Measurements from ENCODE around the gene UTS2. TPM values are rescaled to one million over a fixed set of nuclear protein-coding genes. Genes with fewer than 3 reads are reported as not detected.

Gene UTS2
- total RNA-seq, 1 donor from 2014 or later: not detected

DNA sequence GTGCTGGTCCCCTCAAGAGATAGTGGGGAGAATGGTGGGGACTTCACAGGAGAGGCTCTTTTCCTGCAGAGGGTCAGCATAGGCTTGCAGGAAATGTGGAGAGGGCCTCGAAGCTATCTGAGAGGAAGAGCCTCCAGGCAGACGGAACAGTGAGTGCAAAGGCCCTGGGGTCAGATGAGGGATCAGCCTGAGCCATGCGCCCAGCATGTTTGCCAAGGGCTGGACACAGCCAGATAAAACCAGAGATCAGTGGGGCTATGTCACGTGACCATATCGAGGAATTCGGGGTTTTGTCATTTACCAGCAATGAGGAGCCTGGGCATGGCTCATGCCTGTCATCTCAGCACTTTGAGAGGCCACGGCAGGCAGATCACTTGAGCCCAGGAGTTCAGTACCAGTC lies 6.5 kb upstream of the UTS2 start:
- Mint-ChIP-seq H3K27ac (ENCODE audit: unreplicated experiment) (no peak overlapping the region), H3K27me3 (ENCODE audit: unreplicated experiment) (peaks cover 11% of the 10 kb centered on the region), H3K4me3 (ENCODE audit: unreplicated experiment) (no peak overlapping the region), H3K4me1 (ENCODE audit: unreplicated experiment) (peaks cover 3% of the 10 kb centered on the region), H3K36me3 (ENCODE audit: unreplicated experiment) (no peaks in the 10 kb centered on the region), H3K9me3 (ENCODE audit: unreplicated experiment) (no peaks in the 10 kb centered on the region)
- TF ChIP-seq, protein P1, sequence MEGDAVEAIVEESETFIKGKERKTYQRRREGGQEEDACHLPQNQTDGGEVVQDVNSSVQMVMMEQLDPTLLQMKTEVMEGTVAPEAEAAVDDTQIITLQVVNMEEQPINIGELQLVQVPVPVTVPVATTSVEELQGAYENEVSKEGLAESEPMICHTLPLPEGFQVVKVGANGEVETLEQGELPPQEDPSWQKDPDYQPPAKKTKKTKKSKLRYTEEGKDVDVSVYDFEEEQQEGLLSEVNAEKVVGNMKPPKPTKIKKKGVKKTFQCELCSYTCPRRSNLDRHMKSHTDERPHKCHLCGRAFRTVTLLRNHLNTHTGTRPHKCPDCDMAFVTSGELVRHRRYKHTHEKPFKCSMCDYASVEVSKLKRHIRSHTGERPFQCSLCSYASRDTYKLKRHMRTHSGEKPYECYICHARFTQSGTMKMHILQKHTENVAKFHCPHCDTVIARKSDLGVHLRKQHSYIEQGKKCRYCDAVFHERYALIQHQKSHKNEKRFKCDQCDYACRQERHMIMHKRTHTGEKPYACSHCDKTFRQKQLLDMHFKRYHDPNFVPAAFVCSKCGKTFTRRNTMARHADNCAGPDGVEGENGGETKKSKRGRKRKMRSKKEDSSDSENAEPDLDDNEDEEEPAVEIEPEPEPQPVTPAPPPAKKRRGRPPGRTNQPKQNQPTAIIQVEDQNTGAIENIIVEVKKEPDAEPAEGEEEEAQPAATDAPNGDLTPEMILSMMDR (IDR thresholded peaks at IDR 0.05): no peak
- DNase-seq (ENCODE audit: extremely low spot score, unreplicated experiment): no peak

GRCh38 chr1:7857985-7858384 lies 5.1 kb upstream of the UTS2 start:
- no peak overlapping the region for H3K4me3 Mint-ChIP-seq (ENCODE audit: unreplicated experiment)
- DNase-seq (ENCODE audit: extremely low spot score, unreplicated experiment): no peak
- peaks cover 14% of the 10 kb centered on the region for H3K27me3 Mint-ChIP-seq (ENCODE audit: unreplicated experiment)
- H3K27ac Mint-ChIP-seq (ENCODE audit: unreplicated experiment): no peak overlapping the region
- TF ChIP-seq, protein P1 (IDR thresholded peaks at IDR 0.05): no peak
- H3K36me3 Mint-ChIP-seq (ENCODE audit: unreplicated experiment): no peaks in the 10 kb centered on the region
- peaks cover 3% of the 10 kb centered on the region for H3K4me1 Mint-ChIP-seq (ENCODE audit: unreplicated experiment)
- no peaks in the 10 kb centered on the region for H3K9me3 Mint-ChIP-seq (ENCODE audit: unreplicated experiment)

DNA sequence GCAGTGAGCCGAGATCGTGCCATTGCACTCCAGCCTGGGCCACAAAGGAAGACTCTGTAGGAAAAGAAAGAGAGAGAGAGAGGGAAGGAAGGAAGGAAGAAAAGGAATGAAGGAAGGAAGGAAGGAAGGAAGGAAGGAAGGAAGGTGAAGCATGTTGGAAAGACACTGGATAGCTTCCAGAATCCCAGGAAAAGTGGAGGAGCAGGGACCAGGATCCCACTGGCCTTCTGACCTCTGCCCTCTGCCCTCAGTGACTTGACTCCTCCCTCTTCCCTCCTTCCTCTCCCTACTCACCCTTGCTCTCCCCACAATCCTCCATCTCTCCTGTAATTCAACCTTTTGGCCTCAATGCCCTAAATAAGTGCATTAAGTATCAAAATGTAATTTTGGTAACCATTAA lies 4.1 kb upstream of the UTS2 start:
- H3K27me3 Mint-ChIP-seq (ENCODE audit: unreplicated experiment): peaks cover 19% of the 10 kb centered on the region
- H3K4me1 Mint-ChIP-seq (ENCODE audit: unreplicated experiment): peaks cover 3% of the 10 kb centered on the region
- H3K36me3 Mint-ChIP-seq (ENCODE audit: unreplicated experiment): no peaks in the 10 kb centered on the region
- H3K4me3 Mint-ChIP-seq (ENCODE audit: unreplicated experiment): no peak overlapping the region
- TF ChIP-seq, protein P1 (IDR thresholded peaks at IDR 0.05): no peak
- no peak for DNase-seq (ENCODE audit: extremely low spot score, unreplicated experiment)
- no peaks in the 10 kb centered on the region for H3K9me3 Mint-ChIP-seq (ENCODE audit: unreplicated experiment)
- no peak overlapping the region for H3K27ac Mint-ChIP-seq (ENCODE audit: unreplicated experiment)

DNA sequence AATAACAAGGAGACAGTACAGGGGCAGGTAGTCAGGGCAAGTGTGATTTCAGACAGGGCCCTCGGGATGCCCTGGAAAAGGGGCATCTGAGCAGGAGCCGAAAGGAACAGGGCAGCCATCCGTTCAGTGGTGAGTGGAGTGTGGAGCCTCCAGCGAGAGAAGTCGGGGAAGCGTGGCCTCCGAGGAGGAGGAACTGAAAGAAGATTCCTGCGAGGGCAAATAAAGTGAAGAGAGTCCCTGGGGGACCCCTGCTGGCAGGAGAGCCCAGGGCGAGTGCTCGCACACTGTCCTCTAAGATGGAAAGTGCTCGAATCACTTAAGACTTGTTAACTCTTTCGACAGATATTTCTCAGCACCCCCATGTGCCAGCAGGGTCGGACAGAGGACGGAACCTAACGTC lies 3.5 kb upstream of the UTS2 start:
- H3K9me3 Mint-ChIP-seq (ENCODE audit: unreplicated experiment): no peaks in the 10 kb centered on the region
- DNase-seq (ENCODE audit: extremely low spot score, unreplicated experiment): no peak
- H3K36me3 Mint-ChIP-seq (ENCODE audit: unreplicated experiment): no peaks in the 10 kb centered on the region
- no peak overlapping the region for H3K27ac Mint-ChIP-seq (ENCODE audit: unreplicated experiment)
- H3K4me3 Mint-ChIP-seq (ENCODE audit: unreplicated experiment): no peak overlapping the region
- H3K27me3 Mint-ChIP-seq (ENCODE audit: unreplicated experiment): peaks cover 21% of the 10 kb centered on the region
- TF ChIP-seq, protein P1 (IDR thresholded peaks at IDR 0.05): no peak
- peaks cover 3% of the 10 kb centered on the region for H3K4me1 Mint-ChIP-seq (ENCODE audit: unreplicated experiment)

- H3K9me3 Mint-ChIP-seq (ENCODE audit: unreplicated experiment): no peaks in the 10 kb centered on the region
- no peaks in the 10 kb centered on the region for H3K36me3 Mint-ChIP-seq (ENCODE audit: unreplicated experiment)
- H3K27me3 Mint-ChIP-seq (ENCODE audit: unreplicated experiment): peaks cover 26% of the 10 kb centered on the region
- H3K4me3 Mint-ChIP-seq (ENCODE audit: unreplicated experiment): no peak overlapping the region
- peaks cover 3% of the 10 kb centered on the region for H3K4me1 Mint-ChIP-seq (ENCODE audit: unreplicated experiment)
- no peak for DNase-seq (ENCODE audit: extremely low spot score, unreplicated experiment)
- no peak overlapping the region for H3K27ac Mint-ChIP-seq (ENCODE audit: unreplicated experiment)
- TF ChIP-seq, protein P1 (IDR thresholded peaks at IDR 0.05): no peak
Measured at GRCh38 chr1:7853684-7854026, 790 bp upstream of the UTS2 start.
